PC-3 (cell line): ENCODE data around the gene JAG2. TPM values are rescaled to one million over a fixed set of nuclear protein-coding genes. Genes with fewer than 3 reads are reported as not detected.

Experiments
- ATAC-seq: fragments of 200-7000 bp; cut with Tn5 transposase; 2 replicates; pipeline ENCODE4 v1.9.1; 2020; ENCODE audit warnings: mild to moderate bottlenecking, moderate library complexity
- BruUV-seq: library from RNA; stranded (reverse); fragments of 400-500 nt; replicated peaks from 2 replicates; lab custom pipeline; 2021; lab: Mats Ljungman, UMichigan
- CTCF ChIA-PET: fragments of 300-600 bp; sonication (Branson Sonifier 250); formaldehyde crosslinking; loops from one replicate; lab custom pipeline; 2022; ENCODE audit warnings: antibody characterized with exemption; lab: Charles Lee
- POLR2A ChIA-PET: fragments of 300-600 bp; sonication (Branson Sonifier 250); formaldehyde crosslinking; loops from one replicate; lab custom pipeline; 2022; ENCODE audit warnings: antibody characterized with exemption; ENCODE audit not compliant: unreplicated experiment; lab: Charles Lee
- DNase-seq: peaks from one replicate; pipeline ENCODE4 v3.0.0-alpha.2; 2015
- H2AFZ ChIP-seq: fragments of 300-600 bp; sonication (generic); 2 replicates; pipeline ENCODE4 v1.6.0; 2016; ENCODE audit warnings: antibody characterized with exemption, low read length
- H3F3A ChIP-seq: fragments of 300-600 bp; sonication (generic); one replicate; pipeline ENCODE4 v1.6.0; 2017; ENCODE audit warnings: antibody characterized with exemption, low read length, control low read depth, mild to moderate bottlenecking; ENCODE audit not compliant: unreplicated experiment
- H3K27ac ChIP-seq: fragments of 300-600 bp; sonication (generic); 2 replicates; pipeline ENCODE4 v1.5.1; 2016; ENCODE audit warnings: mild to moderate bottlenecking, low read length
- H3K27me3 ChIP-seq: fragments of 300-600 bp; sonication (generic); 2 replicates; pipeline ENCODE4 v1.6.1; 2016; ENCODE audit warnings: low read length, mixed read lengths
- H3K36me3 ChIP-seq: fragments of 300-600 bp; sonication (generic); 2 replicates; pipeline ENCODE4 v1.6.1; 2016; ENCODE audit warnings: low read depth, mixed run types, low read length, mixed read lengths
- H3K4me1 ChIP-seq: fragments of 300-600 bp; sonication (generic); 2 replicates; pipeline ENCODE4 v1.5.1; 2016; ENCODE audit warnings: low read length; ENCODE audit not compliant: insufficient read depth
- H3K4me2 ChIP-seq: fragments of 300-600 bp; sonication (generic); 2 replicates; pipeline ENCODE4 v1.6.0; 2016; ENCODE audit warnings: low read length
- H3K4me3 ChIP-seq: fragments of 300-600 bp; sonication (generic); 2 replicates; pipeline ENCODE4 v1.5.1; 2016; ENCODE audit warnings: mild to moderate bottlenecking, low read length, mixed read lengths
- H3K79me2 ChIP-seq: fragments of 300-600 bp; sonication (generic); 2 replicates; pipeline ENCODE4 v1.6.1; 2017; ENCODE audit warnings: low read length, mixed read lengths
- H3K9ac ChIP-seq: fragments of 300-600 bp; sonication (generic); 2 replicates; pipeline ENCODE4 v1.6.0; 2016; ENCODE audit warnings: mild to moderate bottlenecking, low read length
- H3K9me2 ChIP-seq: fragments of 300-600 bp; sonication (generic); replicated peaks from 2 replicates; pipeline ENCODE4 v1.6.1; 2016; ENCODE audit warnings: mixed run types, low read length, mixed read lengths
- H3K9me3 ChIP-seq: fragments of 300-600 bp; sonication (generic); 2 replicates; pipeline ENCODE4 v1.6.1; 2016; ENCODE audit warnings: low read length, mixed read lengths
- H4K20me1 ChIP-seq: fragments of 300-600 bp; sonication (generic); 2 replicates; pipeline ENCODE4 v1.6.1; 2016; ENCODE audit warnings: low read length, mixed read lengths
- EZH2 ChIP-seq: fragments of 300-600 bp; sonication (generic); IDR thresholded peaks from one replicate; pipeline ENCODE4 v1.6.1; 2017; ENCODE audit warnings: antibody characterized with exemption, mild to moderate bottlenecking, low read length; ENCODE audit not compliant: unreplicated experiment
- EZH2phosphoT487 ChIP-seq: fragments of 300-600 bp; sonication (generic); IDR thresholded peaks from 2 replicates; pipeline ENCODE4 v1.6.1; 2018; ENCODE audit warnings: mild to moderate bottlenecking, antibody characterized with exemption, low read length, borderline replicate concordance
- intact Hi-C: fragments of 100-400 bp; cut with micrococcal nuclease; formaldehyde crosslinking; loops from 2 replicates; pipeline ENCODE4 v1.9.0; 2023
- total RNA-seq: library from RNA; depleted of rRNA; stranded (reverse); fragments of >200 nt; gene quantifications from 2 replicates; pipeline ENCODE4 v1.2.3, GENCODE V29; 2014
- TF ChIP-seq, protein P1 (sequence below): fragments of 300-600 bp; sonication (generic); conservative IDR thresholded peaks from 2 replicates; pipeline ENCODE4 v1.5.1; 2017; ENCODE audit warnings: antibody characterized with exemption, low read depth, mild to moderate bottlenecking, low read length

The JAG2 gene
- total RNA-seq, 1 experiment from 2014 or later = 57.1 TPM

GRCh38 chr14:105165761-105166485 is 2.7 kb downstream of the JAG2 start:
- ChIA-PET CTCF (no interaction called here), POLR2A (no interaction called here)
- Histone ChIP-seq H3K4me3 (peak overlapping the region; percentile 63), H3K4me2 (peak overlapping the region; percentile 85), H3K27ac (no peak overlapping the region), H3K9me2 (no peaks in the 10 kb centered on the region), H3K36me3 (no peaks in the 10 kb centered on the region), H3K27me3 (no peaks in the 10 kb centered on the region), H3K9me3 (no peaks in the 10 kb centered on the region), H3K9ac (no peak overlapping the region), H3K79me2 (peaks cover 59% of the 10 kb centered on the region), H3K4me1 (peaks cover 21% of the 10 kb centered on the region), H3F3A (no peaks in the 10 kb centered on the region), H4K20me1 (peaks cover 15% of the 10 kb centered on the region; the same call in 1 of the 2 replicates), H2AFZ (no peak overlapping the region)
- DNase-seq = no peak
- no peak for ATAC-seq
- BruUV-seq = no TSS peak
- no peak for TF ChIP-seq EZH2
- no peak for TF ChIP-seq EZH2phosphoT487
- TF ChIP-seq, protein P1, sequence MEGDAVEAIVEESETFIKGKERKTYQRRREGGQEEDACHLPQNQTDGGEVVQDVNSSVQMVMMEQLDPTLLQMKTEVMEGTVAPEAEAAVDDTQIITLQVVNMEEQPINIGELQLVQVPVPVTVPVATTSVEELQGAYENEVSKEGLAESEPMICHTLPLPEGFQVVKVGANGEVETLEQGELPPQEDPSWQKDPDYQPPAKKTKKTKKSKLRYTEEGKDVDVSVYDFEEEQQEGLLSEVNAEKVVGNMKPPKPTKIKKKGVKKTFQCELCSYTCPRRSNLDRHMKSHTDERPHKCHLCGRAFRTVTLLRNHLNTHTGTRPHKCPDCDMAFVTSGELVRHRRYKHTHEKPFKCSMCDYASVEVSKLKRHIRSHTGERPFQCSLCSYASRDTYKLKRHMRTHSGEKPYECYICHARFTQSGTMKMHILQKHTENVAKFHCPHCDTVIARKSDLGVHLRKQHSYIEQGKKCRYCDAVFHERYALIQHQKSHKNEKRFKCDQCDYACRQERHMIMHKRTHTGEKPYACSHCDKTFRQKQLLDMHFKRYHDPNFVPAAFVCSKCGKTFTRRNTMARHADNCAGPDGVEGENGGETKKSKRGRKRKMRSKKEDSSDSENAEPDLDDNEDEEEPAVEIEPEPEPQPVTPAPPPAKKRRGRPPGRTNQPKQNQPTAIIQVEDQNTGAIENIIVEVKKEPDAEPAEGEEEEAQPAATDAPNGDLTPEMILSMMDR = no peak
- intact Hi-C loops = loop anchor here (5.0 kb wide), 1 partner anchor 74 kb away; no protein-coding TSS in a partner anchor

- DNase-seq (no peak), ATAC-seq (no peak)
- H3K4me2 ChIP-seq = peak overlapping the region; percentile 85
- H3K9me2 ChIP-seq = no peaks in the 10 kb centered on the region
- no peaks in the 10 kb centered on the region for H3K9me3 ChIP-seq
- ChIA-PET POLR2A (no interaction called here), CTCF (no interaction called here)
- no peak overlapping the region for H2AFZ ChIP-seq
- no peaks in the 10 kb centered on the region for H3F3A ChIP-seq
- intact Hi-C loops = loop anchor here (5.0 kb wide), 1 partner anchor 73 kb away; no protein-coding TSS in a partner anchor
- H3K36me3 ChIP-seq = no peaks in the 10 kb centered on the region
- H3K79me2 ChIP-seq = peaks cover 59% of the 10 kb centered on the region
- no peaks in the 10 kb centered on the region for H3K27me3 ChIP-seq
- H3K4me3 ChIP-seq = no peak overlapping the region
- peaks cover 15% of the 10 kb centered on the region; the same call in 1 of the 2 replicates for H4K20me1 ChIP-seq
- no peak overlapping the region for H3K27ac ChIP-seq
- H3K9ac ChIP-seq = no peak overlapping the region
- TF ChIP-seq, protein P1 = peak; percentile 14; the same call in 1 of the 2 replicates
- no peak for TF ChIP-seq EZH2phosphoT487
- peaks cover 21% of the 10 kb centered on the region for H3K4me1 ChIP-seq
- no TSS peak for BruUV-seq
These were observed 3.4 kb downstream of the JAG2 start for GRCh38 chr14:105165134-105165704.
